HEK293T (cell line): ENCODE results near the gene NOTCH3.

Source experiments
- ARNT ChIP-seq: fragments of 450-650 bp; IDR thresholded peaks from 2 replicates; pipeline ENCODE4 v1.6.1; 2017; ENCODE audit warnings: mild to moderate bottlenecking
- BHLHE40 ChIP-seq: fragments of 450-650 bp; IDR thresholded peaks from 2 replicates; pipeline ENCODE4 v1.6.1; 2016; ENCODE audit warnings: mild to moderate bottlenecking, moderate library complexity, borderline replicate concordance
- FOXK2 ChIP-seq: fragments of 450-650 bp; IDR thresholded peaks from 2 replicates; pipeline ENCODE4 v1.6.1; 2016; ENCODE audit warnings: mild to moderate bottlenecking
- FOXM1 ChIP-seq: fragments of 450-650 bp; IDR thresholded peaks from 2 replicates; pipeline ENCODE4 v1.6.1; 2017; ENCODE audit warnings: mild to moderate bottlenecking, borderline replicate concordance
- HDGF ChIP-seq: fragments of 450-650 bp; IDR thresholded peaks from 2 replicates; pipeline ENCODE4 v1.6.1; 2017; ENCODE audit warnings: antibody characterized with exemption, borderline replicate concordance
- PKNOX1 ChIP-seq: fragments of 450-650 bp; IDR thresholded peaks from 2 replicates; pipeline ENCODE4 v1.6.1; 2016
- SP1 ChIP-seq: fragments of 450-650 bp; IDR thresholded peaks from 2 replicates; pipeline ENCODE4 v1.6.1; 2017
- TARDBP ChIP-seq: fragments of 450-650 bp; IDR thresholded peaks from 2 replicates; pipeline ENCODE4 v1.6.1; 2016
- ZNF384 ChIP-seq: fragments of 450-650 bp; IDR thresholded peaks from 2 replicates; pipeline ENCODE4 v1.6.1; 2016

GRCh38 chr19:15138427-15138826, 62.4 kb downstream of the NOTCH3 start:
- TF ChIP-seq HDGF, result no peak
- TF ChIP-seq ZNF384, result no peak
- no peak for TF ChIP-seq SP1
- TF ChIP-seq ARNT, result no peak
- TF ChIP-seq BHLHE40, result no peak
- TF ChIP-seq FOXM1, result no peak
- TF ChIP-seq TARDBP, result no peak
- no peak for TF ChIP-seq FOXK2
- TF ChIP-seq PKNOX1, result no peak
